Glomerular visceral epithelial cell (primary cell): ENCODE data around the gene ITPR1.

ENCODE experiments used
- DNase-seq: peaks from one replicate; pipeline ENCODE4 v3.0.0-alpha.2; 2016; ENCODE audit errors: extremely low spot score

ITPR1 gene

DNA sequence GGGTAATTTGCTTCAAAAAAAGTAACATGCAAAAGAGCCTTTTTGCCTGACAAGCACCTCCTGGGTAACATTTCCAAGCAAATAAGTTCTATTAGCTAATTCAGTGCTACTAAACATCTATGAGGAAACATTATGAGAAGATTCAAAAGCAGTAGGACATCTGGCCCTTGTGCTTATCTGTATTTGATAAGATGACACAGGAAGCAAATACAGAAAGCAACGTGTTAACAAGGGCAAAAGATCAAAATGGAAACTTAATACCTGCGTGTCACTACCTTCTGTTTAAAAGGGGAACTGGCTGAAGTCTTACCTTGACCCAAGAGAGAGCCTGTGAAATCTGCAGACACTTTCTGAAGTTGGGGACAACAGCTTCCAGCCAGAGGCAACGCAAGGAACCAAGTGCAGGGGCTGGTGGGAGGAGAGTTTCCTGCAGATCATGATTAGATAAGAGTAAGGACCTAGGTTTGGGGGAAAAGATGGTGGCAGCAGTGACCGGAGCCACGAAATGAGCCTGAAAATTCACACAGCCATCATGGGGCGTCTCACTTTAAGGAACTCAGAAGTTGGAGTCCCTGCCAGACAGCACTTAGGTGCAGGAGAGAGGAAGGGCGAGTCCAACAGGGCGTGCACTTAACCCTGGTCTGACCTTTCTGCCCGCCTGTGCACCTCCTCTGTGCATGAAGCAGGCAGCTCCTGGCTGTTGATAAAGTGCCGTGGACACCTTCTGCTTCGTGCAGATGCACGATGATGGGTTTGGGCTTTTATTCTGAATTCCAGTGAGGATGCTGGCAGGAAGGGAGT, 332.5 kb downstream of the ITPR1 start:
- DNase-seq = peak; percentile 33

DNA sequence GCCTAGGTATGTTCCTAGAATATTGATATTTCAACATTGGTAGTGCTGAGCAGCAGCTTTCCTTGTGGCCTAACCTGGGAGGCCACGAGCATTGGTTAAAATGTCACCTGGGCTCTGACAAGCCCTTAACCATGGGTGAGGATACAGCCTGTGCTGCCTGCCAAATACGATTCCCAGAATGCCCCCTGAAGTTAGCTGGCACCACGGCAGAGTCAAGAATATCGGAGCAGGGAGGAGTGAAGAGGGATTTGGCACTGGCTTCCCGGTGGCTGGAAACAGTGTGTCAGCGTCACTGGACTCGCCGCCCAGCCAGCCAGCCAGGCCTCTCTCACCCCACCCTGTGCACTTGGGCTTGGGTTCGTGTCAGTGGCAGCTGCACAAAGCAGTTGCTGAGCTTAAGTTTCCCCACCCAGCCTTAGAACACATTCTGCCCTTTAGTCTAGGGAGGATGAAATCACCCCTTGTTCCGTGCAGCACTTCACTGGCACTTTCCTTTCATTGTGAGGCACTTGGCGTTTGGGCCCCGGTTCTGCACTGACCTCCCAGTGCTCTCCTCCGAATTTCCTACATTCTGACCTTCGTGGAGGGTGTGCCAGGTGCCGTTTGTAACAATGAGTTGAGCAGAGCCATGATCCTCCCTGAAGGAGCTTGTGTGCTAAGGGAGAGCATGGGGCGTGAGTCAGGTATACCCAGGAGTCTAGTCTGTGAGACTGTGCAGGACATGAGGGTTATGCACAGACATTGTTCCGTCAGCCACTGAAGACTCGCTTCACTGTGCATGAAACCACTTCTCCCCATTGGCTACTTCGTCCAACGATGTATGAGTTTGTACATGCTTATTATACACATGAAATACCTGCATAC, 333.3 kb downstream of the ITPR1 start:
- DNase-seq = peak; percentile 84

DNA sequence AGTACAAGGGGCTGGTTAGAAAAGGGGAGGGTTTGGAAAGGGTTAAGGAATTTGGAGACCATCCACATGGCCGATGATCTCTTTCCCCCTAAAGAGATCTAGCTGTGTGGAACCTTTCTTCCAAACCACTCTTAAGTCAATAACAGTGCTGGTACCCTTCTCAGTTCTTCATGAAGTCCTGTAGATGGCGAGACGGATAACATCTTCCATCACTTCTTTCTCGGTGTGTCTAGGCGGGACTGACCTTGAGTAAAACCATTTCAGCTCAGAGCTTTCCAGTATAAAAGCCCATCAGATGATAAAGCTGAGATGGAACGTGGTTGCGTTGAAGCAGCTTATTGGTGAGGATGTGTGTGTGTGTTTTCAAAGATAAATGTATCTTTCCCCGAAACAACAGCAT, 334.6 kb downstream of the ITPR1 start:
- DNase-seq = no peak

DNA sequence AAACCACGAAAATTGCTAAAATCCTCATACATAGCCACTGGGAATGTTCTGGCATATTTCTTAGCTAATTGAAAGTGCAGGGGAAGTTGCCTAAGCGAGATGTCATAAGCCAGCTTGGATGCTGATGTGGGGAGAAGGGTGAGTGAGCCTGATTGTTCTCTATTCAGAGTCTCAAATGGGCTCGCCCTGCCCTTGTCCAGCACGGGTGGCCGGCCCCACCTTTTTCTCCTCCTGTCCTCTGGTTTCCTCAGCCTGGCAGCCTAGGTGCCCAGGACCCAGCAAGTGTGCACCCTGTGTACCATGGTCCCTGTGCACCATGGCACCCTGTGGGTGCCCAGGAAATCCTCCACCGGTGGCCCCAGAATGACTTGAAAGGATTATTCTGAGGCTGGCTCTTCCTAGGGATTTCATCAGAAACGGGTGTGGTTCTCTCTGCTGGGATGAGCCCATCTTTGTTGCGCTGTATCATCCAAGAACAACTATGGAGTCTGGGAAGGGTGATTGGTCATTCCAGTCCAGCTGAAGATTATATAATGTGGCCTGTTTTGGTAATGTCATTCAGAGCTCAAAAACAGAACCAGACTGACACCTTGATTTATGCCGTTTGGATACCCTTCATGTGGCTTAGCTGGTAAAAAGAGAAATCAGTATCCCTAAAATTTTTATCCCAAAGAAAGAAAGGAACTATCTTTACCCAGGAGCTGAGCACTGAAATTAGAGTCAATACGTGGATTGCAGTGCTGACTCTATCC, 335.3 kb downstream of the ITPR1 start:
- no peak for DNase-seq

DNA sequence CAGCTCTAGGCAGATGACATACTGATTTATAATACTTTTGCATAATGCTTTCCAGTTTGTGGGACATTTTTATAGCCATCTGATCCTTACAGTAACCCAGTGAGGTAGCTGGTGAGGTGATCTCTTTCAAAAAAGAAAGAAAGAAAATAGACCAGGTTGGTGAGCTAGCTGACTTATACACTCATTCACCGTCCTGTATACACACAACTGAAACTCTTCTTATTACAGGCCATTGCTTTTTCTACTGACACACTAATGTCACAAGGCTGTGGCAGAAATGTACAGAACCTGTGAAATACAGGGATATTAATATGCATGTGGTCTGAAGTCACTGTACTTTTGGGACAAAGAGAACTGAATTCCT, 335.9 kb downstream of the ITPR1 start:
- no peak for DNase-seq

DNA sequence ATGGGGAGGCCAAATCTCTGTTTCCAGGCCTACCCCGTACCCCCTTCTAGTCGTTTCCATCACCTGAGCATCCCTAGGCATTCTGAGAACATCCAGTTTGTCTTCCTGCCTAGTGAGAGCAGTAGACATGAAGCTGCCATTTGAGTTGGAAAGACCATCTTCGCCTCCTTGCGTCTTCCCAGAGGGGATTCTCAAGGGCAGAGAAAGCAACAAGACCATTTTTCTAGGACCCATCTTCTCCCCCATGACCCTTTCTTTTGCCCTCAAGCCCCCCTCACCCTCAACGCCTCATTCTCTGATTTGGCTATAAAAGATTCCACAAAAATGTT, 337.4 kb downstream of the ITPR1 start:
- DNase-seq = no peak

DNA sequence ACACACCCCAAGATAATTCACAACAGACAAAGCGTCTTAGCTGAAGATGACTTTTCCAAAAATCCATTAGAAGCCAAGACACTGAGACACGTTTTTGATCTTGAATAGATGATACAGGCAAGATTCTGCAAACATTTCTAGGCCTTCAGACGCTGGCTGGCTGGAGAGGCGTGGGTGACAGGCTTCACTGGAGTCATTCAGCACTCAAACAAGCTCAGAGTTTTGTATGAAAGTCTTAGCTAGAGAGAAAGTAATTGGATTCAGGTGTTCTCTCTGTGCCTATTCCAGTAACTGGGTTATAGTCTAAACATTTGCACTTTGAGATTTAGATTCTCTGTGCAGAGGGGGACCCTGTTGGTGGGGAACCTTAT, 338.4 kb downstream of the ITPR1 start:
- no peak for DNase-seq

DNA sequence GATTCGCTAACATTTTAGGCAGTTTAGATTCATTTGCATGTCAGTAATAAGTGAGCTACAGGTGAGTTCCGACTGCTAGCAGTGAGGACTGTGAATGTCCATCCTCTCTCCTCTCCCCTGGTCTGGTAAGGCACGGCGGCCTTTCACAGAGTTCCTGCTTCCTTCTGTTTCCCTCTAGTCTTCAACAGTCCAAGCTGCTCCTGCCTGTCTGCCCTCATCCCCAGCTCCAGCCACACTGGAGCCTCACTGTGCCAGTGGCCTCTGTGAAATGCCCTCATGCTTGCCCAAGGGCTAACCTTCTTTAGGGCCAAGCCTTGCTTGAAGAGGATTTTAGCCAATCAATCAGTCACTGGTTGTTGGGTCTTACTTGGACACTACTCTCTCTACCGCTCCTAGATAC, 340.3 kb downstream of the ITPR1 start:
- DNase-seq = no peak

DNA sequence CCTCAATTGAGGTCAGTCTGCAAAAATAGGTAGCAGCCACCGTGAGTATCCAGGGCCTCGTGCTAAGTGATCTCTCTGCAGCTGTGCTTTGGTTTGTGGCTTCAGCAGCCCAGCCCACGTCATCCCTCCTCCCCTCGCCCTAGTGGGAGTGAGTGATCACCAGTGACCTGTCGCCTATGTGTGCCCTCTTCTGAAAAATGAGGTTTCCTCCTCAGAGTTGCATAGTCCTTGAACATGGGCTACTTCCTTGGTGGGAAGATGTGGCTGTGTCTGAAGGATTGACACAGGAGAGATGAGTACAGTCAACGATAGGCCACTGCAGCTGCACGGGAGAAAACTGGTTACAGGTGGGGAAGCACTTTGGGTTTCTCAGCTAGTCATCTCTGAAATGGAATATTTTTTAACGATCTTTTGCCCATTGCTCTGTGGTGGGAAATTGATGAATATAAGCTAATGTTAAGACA, 341.3 kb downstream of the ITPR1 start:
- DNase-seq = peak; percentile 49

DNA sequence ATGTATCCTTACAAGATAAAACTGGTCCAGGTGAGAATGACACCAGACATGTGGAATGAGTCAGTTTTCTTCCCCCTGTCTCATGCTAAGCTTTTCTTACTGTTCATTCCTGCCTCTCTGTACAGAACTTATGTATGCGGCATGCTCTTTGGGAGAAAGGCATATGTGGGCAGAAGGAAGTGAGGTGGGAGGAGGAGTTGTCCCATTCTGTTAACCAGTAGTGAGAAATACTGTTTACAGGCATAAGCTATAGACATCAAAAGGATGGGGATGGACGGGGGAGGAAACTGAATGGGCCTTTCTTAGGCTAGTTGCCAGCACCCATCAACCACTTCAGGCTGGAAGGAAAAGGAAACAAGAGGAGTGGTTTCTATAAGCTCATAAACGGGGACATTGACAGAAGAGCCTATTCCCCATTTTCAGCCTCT, 342.5 kb downstream of the ITPR1 start:
- DNase-seq = no peak

DNA sequence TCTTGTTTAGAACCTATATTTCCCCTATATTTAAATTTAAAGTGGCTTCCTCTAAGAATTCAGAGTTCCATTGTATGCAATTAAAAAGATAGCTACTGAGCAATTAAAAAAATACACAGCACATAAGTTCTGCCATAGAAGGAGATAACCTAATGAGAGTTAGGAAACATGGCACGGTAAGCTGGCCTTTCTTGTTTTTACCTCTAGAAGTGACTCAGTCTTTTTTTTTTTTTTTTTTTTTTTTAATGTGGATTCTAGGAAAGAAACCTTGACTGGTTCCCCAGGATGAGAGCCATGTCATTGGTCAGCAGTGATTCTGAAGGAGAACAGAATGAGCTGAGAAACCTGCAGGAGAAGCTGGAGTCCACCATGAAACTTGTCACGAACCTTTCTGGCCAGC, 343.4 kb downstream of the ITPR1 start:
- DNase-seq = no peak

DNA sequence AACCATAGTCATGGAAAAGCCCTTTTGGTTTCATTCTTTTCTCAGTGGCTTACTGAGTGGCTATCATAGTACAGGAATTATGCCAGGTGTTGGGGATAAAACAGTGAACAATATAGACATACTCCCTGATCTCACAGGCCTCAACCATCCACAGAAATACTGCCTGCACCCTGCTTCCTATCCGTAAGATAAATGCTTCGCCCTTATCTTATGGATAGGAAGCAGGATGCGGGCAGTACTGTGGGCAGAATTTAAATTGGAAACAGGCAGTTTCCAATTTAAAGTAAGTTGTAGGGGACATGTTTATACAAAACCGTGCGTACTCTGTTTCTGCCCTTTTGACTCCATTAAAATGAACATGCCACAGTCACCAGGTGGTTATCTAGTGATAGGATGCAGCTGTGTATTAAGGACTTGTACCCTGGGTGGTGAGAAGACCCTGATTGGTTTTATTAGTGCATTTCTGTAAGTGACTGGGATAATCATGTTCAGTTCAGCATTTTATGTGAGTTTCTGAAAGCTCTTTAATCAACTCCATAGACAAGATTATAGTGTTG, 344.3 kb downstream of the ITPR1 start:
- DNase-seq = no peak

DNA sequence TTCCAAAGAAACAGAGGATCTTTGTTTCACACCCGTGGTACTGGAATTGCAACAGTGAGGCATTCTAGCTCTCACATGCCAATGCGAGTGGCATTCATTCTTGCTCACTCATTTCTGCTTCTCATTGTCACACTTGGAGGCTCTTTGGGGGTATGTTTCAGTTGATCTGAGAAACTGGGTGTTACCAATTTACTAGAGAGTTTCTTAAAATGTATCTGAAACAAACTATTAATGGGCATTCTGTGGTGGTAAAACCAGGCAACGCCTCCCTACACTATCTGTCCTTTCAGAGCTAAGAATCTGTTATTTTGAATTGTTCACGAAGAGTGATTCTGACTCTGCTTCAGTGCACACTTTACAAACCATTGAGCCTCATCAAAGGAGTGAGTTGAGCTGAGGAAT, 345.5 kb downstream of the ITPR1 start:
- DNase-seq = no peak

DNA sequence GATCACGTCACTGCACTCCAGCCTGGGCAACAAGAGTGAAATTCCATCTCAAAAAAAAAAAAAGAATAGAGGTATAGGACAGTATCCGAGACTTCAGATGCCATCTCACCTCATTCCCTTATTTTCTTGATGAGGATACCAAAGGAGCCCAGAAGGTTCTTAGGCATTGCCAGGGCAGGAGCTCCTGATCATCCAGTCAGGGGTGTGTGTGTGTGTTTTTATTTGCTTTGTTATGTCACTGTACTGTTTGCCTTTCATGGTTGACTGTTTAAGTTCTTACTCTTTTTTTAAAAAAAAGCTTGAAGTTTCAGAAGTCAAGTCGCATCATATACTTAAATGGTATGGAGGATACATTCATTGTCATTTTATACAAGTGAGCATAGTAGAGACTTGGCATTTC, 346.1 kb downstream of the ITPR1 start:
- DNase-seq = no peak

DNA sequence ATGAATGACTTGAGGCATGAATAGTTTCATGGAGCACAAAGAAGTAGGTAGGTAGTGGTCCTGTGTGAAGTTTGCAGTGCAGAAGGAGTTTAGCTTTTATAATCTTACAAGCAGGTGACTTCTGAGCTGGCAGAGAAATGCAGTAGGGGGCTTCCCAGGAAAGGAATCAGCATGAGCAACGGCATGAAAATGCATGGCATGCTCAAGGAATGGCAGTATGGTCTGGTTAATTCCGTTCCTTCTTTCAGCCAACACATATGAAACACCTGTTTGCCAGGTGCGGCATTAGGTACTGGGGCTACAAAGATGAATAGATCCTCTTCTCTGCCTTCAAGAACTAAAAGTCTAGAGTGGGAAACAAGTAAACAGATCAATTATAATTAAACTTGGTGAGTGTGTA, 348.1 kb downstream of the ITPR1 start:
- DNase-seq = no peak

DNA sequence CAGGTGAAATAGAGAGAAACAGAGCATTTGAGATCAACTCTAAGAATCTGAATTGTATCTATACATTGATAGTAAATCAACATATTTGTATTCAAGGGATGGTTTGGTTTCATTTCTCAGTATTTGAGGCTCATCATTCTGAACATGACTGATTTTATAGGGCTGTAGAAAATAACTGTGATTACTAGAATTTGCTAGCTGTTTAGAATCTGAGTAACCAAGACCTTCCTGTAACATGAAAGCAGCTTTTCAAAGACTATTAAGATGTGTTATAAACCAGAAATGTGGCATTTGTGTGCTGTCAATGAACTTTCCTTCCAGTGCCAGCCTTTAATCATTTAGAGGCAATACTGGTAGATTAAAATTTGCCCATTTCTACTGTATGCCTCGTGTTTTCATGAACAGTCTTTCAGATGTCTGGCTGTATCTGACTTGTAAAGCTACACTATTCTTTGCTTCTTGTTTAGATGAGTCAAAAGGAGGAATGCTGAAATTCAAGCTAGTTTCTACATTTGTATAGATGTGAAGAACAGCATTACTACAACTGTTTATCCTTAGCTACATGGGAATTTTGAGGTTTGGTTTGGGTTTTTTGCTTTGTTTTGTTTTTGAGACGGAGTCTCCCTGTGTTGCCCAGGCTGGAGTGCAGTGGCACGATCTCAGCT, 348.8 kb downstream of the ITPR1 start:
- no peak for DNase-seq

DNA sequence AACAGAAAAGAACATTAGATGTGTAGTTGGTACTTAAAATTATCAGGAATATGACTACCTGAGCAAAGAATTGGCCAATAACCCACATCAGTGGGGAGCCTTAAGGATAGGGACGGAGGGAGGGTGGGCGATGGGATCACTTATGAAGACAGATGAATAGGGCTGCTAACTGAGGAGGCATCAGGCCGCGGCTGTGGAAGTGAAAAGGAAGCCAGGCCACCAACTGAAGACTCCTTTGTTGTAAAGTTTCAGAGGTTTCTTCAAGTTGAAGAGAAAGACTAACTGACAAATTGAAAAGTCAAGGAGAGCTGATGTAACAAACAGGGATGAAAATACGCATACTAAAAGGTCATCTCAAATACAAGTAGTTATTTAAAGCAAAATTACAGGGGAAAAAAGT, 350.5 kb downstream of the ITPR1 start:
- DNase-seq = no peak

DNA sequence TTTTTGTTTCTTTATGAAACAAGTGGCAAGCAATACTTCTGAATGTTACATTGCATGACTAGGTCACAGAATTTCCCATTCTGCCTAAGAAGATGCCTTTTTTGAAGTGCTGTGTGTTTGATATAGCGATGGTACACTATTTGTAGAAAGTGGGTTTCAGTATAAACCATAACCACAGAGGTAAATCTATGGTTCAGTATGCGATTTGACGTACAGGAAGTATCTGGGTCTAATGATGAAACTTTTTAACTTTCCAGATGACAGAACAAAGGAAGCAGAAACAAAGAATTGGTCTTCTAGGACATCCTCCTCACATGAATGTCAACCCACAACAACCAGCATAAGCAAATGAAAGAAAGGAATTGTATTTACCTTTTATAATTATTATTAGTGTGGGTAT, 352.7 kb downstream of the ITPR1 start:
- no peak for DNase-seq

DNA sequence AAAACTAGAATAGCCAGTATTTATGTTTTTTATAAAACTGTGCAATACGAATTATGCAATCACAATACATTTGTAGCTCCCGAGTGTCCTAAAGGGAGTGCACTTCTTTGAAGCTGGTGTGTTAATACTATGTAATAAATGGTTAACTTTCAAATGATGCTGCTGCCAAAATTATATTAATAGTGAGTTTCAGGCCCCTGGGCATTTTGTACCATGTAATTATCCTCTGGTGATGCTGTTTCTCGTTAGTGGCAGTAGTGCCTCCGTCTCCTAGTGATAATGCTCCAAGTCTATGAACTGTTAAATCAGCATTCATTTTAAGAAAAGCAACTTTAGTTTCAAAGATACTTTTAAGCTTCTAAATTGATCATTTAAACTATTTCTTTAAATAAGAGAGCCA, 353.4 kb downstream of the ITPR1 start:
- DNase-seq = no peak

DNA sequence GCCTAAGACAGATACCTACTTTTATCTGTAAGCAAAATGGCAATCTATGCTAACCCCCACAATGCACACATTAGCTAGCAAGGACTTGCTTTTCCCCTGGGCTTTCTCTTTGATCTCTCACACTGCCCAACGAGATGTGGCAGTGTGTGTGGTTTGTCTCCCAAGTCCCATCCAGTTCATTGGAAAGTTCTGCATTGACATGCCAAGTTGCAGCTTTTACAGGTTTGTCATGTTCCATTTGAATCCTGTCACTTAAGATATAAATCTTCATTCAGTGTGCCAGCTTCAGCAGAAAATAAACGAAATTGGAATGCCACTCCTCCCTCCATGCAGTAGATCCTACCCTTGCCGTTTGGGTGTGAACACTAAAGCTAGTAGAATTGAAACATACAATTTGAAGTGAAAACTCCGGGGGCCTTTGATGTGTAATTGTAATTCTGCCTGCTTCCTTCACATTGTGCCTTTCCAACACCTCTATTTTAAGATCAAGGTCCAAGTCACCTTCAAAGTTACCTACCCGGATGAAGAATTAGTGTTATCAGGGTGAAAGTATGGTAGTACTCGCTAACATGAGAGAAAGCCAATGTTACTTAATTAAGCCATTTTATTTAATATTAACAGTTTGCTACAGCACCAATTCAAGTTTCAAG, 355.2 kb downstream of the ITPR1 start:
- DNase-seq = no peak

DNA sequence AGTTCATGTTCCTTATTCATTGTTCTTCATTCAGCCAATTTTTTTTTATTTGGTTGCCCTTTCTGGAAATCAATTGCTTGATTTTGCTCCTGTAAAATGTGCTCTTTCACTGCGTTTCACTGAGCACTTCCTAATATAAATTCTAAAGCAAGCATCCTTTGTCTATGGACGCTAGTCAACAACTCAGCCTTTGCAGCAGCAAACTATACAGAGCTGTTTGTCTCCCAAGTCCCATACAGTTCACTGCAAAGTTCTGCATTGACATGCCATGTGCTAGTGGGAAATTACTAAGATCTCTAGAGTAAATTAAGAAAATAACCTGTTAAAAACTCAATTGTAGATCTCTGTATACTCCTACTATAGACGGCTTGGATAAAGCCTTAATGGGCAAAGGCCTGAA, 356.0 kb downstream of the ITPR1 start:
- DNase-seq = no peak
